SU-DHL-6 (cell line): ENCODE measurements around the gene ADNP.

Source experiments
- H2AFZ ChIP-seq: fragments of 200-600 bp; sonication (generic); 2 replicates; pipeline ENCODE4 v1.6.1; 2014; ENCODE audit warnings: low read depth, mild to moderate bottlenecking, moderate library complexity, mixed read lengths, antibody characterized with exemption, low read length; ENCODE audit not compliant: severe bottlenecking
- H3F3A ChIP-seq: fragments of 200-600 bp; shearing (Covaris generic); 2 replicates; pipeline ENCODE4 v1.6.0; 2016; ENCODE audit warnings: antibody characterized with exemption, mild to moderate bottlenecking; ENCODE audit not compliant: insufficient read depth
- H3K27ac ChIP-seq: fragments of 200-600 bp; sonication (generic); 2 replicates; pipeline ENCODE4 v1.5.1; 2016; ENCODE audit warnings: low read depth, mild to moderate bottlenecking, low read length, moderate library complexity, mixed read lengths
- H3K27me3 ChIP-seq: fragments of 200-600 bp; sonication (generic), shearing (Covaris generic); 2 replicates; pipeline ENCODE4 v1.6.0; 2014; ENCODE audit warnings: mild to moderate bottlenecking, low read length
- H3K36me3 ChIP-seq: fragments of 200-600 bp; sonication (generic); 2 replicates; pipeline ENCODE4 v1.6.1; 2014; ENCODE audit warnings: mild to moderate bottlenecking, low read length, mixed read lengths
- H3K4me2 ChIP-seq: fragments of 300-600, 200-600 bp; shearing (Covaris generic), sonication (generic); 2 replicates; pipeline ENCODE4 v1.6.0; 2014; ENCODE audit warnings: low read length, low read depth, mild to moderate bottlenecking; ENCODE audit not compliant: poor library complexity, severe bottlenecking
- H3K4me3 ChIP-seq: fragments of 200-600 bp; sonication (generic); 2 replicates; pipeline ENCODE4 v1.5.1; 2014; ENCODE audit warnings: antibody characterized with exemption, low read length, mild to moderate bottlenecking, mixed read lengths; ENCODE audit not compliant: insufficient read depth, poor library complexity, severe bottlenecking
- H3K79me2 ChIP-seq: fragments of 200-600 bp; sonication (generic); 2 replicates; pipeline ENCODE4 v1.6.1; 2014; ENCODE audit warnings: mild to moderate bottlenecking, low read length, moderate library complexity; ENCODE audit not compliant: insufficient read depth
- H3K9ac ChIP-seq: fragments of 200-600 bp; sonication (generic); 2 replicates; pipeline ENCODE4 v1.7.0; 2014; ENCODE audit warnings: mild to moderate bottlenecking, low read length
- H3K9me2 ChIP-seq: fragments of 200-600 bp; sonication (generic); replicated peaks from 2 replicates; pipeline ENCODE4 v1.6.1; 2014; ENCODE audit warnings: low read length; ENCODE audit not compliant: insufficient read depth
- H3K9me3 ChIP-seq: fragments of 200-600 bp; sonication (generic); 2 replicates; pipeline ENCODE4 v1.6.1; 2014; ENCODE audit warnings: low read length, mixed read lengths; ENCODE audit not compliant: insufficient read depth
- H4K20me1 ChIP-seq: fragments of 200-600 bp; sonication (generic); 2 replicates; pipeline ENCODE4 v1.6.1; 2014; ENCODE audit warnings: low read depth, mild to moderate bottlenecking, antibody characterized with exemption, low read length, moderate library complexity, mixed read lengths
- EZH2phosphoT487 ChIP-seq: fragments of 200-600 bp; sonication (generic), shearing (Covaris generic); conservative IDR thresholded peaks from 2 replicates; pipeline ENCODE4 v1.6.1; 2018; ENCODE audit warnings: mild to moderate bottlenecking, antibody characterized with exemption, low read length, moderate library complexity, mixed read lengths
- TF ChIP-seq, protein P1 (sequence below): fragments of 200-600 bp; sonication (generic); IDR thresholded peaks from one replicate; pipeline ENCODE4 v1.5.1; 2017; ENCODE audit warnings: antibody characterized with exemption, mild to moderate bottlenecking, low read length, moderate library complexity; ENCODE audit not compliant: insufficient read depth, poor library complexity, severe bottlenecking

ADNP gene

DNA sequence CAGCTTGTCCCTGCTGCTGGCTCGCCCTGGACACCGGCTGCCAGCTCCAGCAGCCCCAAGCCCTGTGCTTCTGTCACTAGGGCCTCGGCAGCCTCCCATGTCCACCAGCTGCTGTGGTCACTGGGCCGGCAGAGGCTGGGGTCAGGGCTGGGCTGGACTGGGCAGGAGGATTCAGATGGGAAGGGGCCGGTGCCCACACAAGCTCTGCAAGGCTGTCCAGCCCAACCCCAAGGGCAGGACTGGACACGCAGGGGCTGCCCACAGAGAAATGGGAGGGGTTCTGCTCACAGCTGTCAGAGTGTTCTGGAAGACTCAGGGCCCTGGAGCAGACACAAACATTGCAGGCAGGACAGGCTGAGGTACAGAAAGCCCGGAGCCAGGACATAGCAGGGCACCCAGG is 65.6 kb downstream of the ADNP start:
- Histone ChIP-seq H3K79me2 (peaks cover 30% of the 10 kb centered on the region), H3K9me2 (no peaks in the 10 kb centered on the region), H3K4me3 (no peak overlapping the region), H3K27me3 (no peaks in the 10 kb centered on the region), H3K36me3 (no peaks in the 10 kb centered on the region; the same call in 1 of the 2 replicates), H3K9ac (no peak overlapping the region), H3F3A (no peaks in the 10 kb centered on the region), H2AFZ (no peak overlapping the region), H3K27ac (no peak overlapping the region), H3K9me3 (no peaks in the 10 kb centered on the region), H4K20me1 (no peaks in the 10 kb centered on the region), H3K4me2 (no peak overlapping the region)
- TF ChIP-seq, protein P1, sequence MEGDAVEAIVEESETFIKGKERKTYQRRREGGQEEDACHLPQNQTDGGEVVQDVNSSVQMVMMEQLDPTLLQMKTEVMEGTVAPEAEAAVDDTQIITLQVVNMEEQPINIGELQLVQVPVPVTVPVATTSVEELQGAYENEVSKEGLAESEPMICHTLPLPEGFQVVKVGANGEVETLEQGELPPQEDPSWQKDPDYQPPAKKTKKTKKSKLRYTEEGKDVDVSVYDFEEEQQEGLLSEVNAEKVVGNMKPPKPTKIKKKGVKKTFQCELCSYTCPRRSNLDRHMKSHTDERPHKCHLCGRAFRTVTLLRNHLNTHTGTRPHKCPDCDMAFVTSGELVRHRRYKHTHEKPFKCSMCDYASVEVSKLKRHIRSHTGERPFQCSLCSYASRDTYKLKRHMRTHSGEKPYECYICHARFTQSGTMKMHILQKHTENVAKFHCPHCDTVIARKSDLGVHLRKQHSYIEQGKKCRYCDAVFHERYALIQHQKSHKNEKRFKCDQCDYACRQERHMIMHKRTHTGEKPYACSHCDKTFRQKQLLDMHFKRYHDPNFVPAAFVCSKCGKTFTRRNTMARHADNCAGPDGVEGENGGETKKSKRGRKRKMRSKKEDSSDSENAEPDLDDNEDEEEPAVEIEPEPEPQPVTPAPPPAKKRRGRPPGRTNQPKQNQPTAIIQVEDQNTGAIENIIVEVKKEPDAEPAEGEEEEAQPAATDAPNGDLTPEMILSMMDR = no peak
- TF ChIP-seq EZH2phosphoT487 = no peak

DNA sequence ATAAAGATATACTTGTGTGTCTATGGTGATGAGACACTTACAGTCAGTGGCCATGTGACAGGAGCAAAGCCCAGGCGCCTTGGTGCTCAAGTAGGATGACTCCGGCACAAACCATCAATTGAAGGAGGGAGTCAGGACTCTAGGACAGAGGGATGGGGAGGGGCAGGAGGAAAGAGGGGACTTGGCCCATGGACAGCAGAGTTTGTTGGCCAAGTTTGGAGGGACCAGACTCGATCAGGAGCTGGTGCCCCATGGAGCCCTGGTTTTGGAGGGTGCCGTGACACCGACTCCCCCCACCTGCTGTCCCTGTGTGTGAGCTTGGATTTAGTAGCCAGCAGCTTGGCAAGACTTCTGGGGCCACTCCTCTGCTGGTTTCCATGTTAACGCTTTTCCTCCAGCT is 66.1 kb downstream of the ADNP start:
- Histone ChIP-seq H3K27me3 (no peaks in the 10 kb centered on the region), H4K20me1 (no peaks in the 10 kb centered on the region), H3K9me3 (no peaks in the 10 kb centered on the region), H3K27ac (no peak overlapping the region), H3K36me3 (no peaks in the 10 kb centered on the region; the same call in 1 of the 2 replicates), H3K9ac (no peak overlapping the region), H3F3A (no peaks in the 10 kb centered on the region), H3K79me2 (peaks cover 30% of the 10 kb centered on the region), H2AFZ (no peak overlapping the region), H3K9me2 (no peaks in the 10 kb centered on the region), H3K4me2 (no peak overlapping the region), H3K4me3 (no peak overlapping the region)
- no peak for TF ChIP-seq EZH2phosphoT487
- TF ChIP-seq, protein P1 = no peak

DNA sequence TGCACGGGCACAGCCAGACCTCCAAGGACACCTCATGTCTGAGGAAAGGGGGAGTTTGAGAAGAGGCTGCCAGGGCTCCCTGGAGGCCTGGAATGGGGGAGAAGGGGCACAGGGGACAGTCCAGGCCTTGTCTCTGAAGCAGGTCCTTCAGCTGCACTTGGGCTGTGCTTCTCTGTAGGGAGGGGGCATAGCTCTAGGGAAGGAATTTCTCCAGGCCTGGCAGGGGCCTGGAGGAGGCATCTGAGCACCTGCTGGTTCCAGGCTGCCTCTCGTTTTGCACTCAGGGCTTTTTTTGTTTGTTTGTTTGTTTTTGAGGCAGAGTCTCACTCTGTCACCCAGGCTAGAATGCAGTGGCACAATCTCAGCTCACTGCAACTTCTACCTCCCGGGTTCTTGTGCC is 68.7 kb downstream of the ADNP start:
- H3K4me2 ChIP-seq = no peak overlapping the region
- no peak overlapping the region for H3K4me3 ChIP-seq
- H3K9me2 ChIP-seq = no peaks in the 10 kb centered on the region
- no peaks in the 10 kb centered on the region; the same call in 1 of the 2 replicates for H3K36me3 ChIP-seq
- H2AFZ ChIP-seq = no peak overlapping the region
- H4K20me1 ChIP-seq = no peaks in the 10 kb centered on the region
- no peaks in the 10 kb centered on the region for H3K27me3 ChIP-seq
- H3K9ac ChIP-seq = no peak overlapping the region
- TF ChIP-seq EZH2phosphoT487 = no peak
- TF ChIP-seq, protein P1 = no peak
- no peaks in the 10 kb centered on the region for H3F3A ChIP-seq
- H3K27ac ChIP-seq = no peak overlapping the region
- H3K79me2 ChIP-seq = peaks cover 31% of the 10 kb centered on the region
- H3K9me3 ChIP-seq = no peaks in the 10 kb centered on the region
